Dermis microvascular lymphatic vessel endothelial cell (primary cell): ENCODE measurements around the gene CAPN14. TPM values are rescaled to one million over a fixed set of nuclear protein-coding genes. Genes with fewer than 3 reads are reported as not detected.
"Not testable (repeated sequence)": the region's sequence is repeated elsewhere in the genome, so short reads cannot be mapped to it uniquely, and the experiment has no call there.

Experiments used
- DNase-seq, 2 donors: peaks; one replicate each; pipeline versions ENCODE4 v3.0.0 to v3.0.0-alpha.2; 2010; ENCODE audit warnings: low read depth in 2 of 2
- total RNA-seq: library from RNA; depleted of rRNA; stranded (reverse); fragments of >200 nt; gene quantifications from 2 replicates; pipeline ENCODE4 v1.2.1, GENCODE V29; 2014

Gene CAPN14
- total RNA-seq, 1 donor from 2014 or later = under 0.01 TPM

DNA sequence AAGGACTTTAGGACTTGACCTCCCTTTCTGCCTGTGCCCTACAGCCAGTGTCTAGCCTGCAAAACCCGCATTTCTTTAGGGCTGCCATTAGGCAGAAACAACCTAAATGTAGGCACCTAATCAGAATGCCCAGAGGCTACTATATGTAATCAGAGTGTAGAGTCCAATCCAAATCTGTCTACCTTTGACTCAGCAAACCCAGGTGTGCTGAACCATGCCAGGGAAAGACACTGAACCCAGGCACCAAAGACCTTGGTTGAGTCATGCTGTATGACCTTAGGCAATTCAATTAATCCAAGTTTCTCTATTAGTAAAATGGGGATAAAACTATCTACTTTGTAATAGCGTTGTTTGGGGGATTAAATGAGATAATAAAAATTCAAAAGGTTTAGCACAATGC lies 20.7 kb downstream of the CAPN14 start:
- DNase-seq = no peak

DNA sequence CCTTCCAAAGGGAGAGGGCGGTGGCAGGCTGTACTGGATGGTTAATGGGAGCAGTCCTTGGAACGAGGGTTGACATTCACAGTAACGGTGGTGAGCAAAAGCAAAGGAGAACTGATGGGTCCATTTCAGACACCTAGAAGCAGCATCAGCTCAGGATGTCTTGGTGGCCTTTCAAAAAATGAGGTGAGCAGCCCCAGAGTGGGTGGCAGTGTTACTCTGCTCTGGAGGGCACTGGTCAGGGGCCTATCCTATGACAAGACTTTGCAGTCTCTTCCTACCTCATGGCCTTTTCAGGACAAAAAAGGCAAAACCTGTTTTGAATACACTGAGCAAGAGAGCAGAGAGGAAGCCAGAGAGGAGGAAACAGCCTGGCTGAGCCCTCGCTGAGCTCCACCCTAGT lies 23.5 kb downstream of the CAPN14 start:
- no peak for DNase-seq

DNA sequence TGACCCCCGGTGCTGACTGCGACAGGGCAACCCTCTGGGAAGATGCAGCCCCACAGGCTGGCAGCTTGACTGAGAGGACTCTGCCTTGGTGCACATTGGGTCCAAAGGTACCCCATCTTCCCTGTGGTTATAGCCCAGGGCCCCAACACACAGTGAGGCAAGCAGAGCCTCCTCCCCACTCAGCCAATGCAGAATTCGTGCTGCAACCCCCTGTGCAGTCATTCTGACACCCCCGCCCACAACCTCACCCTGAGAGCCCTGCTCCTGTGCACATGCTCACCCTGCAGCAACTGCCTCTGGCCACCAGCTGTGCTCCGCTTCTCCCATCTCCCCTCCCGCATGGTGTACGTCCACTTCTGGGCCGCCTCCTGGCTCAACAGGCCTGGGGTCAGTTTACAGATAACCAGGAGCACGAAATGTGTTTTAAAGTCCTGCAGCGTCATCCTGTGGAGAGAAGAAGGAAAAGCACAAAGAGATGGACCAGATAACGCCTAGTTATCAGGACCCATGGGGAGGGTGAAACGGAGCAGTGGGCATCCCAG lies 24.4 kb downstream of the CAPN14 start:
- no peak for DNase-seq

DNA sequence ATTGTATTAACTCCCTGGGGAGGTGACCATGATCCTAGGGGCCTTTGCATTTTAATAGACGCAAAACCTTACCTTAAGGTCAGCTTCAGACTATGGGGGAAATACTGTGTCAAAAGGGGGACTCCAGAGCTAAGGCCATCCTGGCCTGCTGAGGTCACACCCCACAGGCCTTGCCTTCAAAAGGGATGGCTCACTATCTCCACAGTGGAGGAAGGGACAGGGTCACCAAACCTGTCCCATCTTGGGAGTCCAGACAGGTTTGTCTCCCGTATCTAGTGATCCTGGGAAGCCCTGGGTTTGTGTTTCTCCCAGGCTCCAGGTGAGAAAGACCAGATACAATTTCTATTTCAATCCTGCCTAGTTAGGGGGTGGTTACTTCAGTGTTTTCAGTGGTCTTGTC lies 24.9 kb downstream of the CAPN14 start:
- no peak for DNase-seq

DNA sequence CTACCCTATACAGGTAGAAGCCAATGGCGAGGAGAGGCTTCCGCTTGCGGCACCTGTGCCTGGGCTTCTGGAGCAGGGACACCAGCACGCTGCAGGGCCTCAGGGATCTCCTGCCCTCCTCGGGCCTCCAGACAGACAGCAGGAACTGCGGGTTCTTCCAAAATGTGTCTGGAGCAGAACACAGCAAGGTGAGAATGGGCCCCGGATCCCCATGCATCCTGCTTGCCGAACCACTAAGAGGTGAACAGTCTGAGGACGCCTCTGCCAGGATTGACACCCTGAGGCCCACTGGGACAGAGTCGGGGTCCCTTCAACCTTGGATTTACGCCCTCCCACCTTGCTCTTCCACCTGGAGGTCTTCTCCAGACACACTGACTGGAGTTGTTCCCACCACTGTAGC lies 25.4 kb downstream of the CAPN14 start:
- no peak for DNase-seq

DNA sequence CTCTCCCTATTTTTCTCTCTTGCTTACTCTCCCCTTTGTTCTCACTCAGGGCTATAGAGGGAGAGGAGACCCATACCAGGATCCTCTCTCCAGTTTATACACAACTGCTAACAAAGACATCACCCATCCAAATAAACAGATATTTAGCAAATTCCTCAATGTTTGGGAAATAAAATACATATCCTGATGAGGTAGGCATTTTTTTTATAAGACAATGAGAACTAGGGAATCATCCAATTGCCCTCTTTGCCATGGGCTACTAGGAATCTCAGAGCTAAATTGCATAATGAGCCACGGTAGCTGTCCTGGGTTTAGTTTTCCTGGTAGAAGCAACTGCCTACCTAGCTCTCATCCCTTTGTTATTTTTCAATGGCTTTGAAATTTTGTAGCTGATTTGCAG lies 27.1 kb downstream of the CAPN14 start:
- DNase-seq = no peak

DNA sequence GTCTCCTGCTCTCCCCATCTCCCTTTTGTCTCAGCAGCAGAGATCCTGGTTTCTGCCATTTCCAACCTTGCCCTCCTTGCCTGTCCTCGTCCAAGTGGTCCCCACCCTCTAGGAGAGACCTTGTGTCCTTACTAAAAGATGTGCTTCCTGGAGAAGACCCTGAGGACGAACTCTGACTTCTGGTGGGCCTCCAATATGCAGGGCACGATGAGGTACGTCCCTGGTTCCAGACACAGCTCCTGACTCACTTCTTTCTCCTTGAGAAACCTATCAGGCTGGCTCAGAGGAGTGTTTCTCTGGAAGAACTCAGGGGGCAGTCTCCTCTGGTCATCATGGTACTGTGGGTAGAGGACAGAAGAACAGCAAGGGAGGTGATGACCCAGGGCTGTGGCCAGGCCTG lies 28.2 kb downstream of the CAPN14 start:
- DNase-seq = no peak

DNA sequence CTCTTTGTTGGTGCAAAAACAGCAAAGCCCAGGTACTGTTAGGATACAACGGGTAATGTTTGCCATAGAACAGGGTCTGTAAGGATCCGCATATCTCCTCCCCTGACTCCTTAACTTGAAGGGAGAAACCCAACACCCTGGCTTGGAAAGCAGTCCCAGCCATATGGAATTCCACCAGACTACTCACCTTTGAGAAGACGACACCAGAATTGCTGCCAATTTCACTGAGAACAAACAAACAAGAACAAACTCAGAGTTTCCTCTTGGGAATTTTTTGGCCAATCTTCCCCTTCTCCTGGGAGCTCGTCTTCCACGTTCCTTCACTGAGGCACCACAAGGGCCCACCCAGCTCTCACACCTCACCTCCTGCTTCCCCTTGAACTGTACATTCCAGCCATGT lies 29.2 kb downstream of the CAPN14 start:
- no peak for DNase-seq

DNA sequence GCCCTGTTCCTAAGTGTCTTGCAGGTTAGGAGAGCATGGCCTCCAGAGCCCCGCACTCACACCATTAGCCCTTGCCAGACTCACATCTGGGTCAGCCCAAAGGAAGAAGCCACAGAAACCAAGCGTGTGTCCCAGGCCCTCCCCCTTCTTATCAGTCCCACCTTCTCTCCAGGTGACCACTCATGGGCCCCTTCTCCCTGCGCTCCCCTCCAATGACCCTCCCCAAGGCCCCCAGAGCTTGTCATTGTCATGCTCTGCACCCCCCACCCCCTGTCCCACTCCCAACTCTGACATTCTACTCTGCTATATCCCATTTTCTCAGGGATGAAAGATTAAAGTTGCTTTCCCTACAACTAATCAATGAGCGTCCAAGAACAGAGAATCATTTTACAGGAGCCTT lies 30.1 kb downstream of the CAPN14 start:
- DNase-seq = no peak

DNA sequence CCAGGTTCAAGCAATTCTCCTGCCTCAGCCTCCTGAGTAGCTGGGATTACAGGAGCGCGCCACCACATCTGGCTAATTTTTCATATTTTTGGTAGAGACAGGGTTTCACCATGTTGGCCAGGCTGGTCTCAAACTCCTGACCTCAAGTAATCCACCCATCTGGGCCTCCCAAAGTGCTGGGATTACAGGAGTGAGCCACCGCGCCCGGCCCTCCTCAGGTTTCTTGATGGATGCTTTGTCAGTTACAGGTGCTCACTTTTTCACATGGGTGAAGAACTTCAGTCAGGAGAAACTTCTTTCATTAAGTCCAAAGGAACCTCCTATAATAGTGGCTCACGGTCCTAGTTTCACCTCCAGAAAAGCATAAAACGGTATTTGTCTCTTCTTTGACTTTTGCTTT lies 33.3 kb downstream of the CAPN14 start:
- not testable (repeated sequence) for DNase-seq

DNA sequence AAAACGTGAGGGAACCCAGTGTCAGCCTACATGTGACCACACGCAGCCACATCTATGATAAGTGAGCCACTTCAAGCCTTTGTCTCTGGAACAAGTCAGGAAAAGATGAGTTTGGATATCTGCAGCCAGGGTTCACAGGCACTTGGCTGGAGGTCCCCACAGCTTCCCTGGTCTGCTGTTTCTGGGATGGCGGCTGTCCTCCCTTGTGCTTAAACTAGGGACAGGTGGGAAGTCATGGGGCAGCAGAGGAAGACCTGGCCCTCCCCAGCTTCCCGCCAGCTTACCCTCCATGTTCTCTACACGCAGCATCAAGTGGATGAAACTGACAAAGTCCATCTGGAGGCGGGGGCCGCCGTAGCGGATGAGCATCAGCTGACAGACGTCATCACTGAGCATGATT lies 40.6 kb downstream of the CAPN14 start:
- DNase-seq = no peak

DNA sequence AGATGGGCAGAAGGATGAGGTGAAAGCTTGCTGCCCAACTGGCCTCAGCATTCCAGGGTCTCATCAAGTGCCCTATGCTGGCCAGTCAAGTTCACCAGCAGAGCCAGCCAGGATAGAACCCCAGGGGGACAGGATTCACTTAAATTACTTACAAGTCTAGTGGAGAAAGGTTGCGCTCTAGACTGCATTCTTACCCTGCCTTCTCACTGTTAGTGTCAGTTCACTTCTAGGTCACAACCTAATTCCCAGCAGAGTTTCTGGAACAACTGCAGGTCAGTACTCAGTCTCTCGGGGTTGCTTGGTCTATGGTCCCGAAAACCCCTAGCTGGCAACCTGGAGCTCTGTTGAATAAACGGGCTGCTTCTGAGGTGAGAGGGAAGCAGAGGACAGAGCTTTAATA lies 46.2 kb downstream of the CAPN14 start:
- no peak for DNase-seq

DNA sequence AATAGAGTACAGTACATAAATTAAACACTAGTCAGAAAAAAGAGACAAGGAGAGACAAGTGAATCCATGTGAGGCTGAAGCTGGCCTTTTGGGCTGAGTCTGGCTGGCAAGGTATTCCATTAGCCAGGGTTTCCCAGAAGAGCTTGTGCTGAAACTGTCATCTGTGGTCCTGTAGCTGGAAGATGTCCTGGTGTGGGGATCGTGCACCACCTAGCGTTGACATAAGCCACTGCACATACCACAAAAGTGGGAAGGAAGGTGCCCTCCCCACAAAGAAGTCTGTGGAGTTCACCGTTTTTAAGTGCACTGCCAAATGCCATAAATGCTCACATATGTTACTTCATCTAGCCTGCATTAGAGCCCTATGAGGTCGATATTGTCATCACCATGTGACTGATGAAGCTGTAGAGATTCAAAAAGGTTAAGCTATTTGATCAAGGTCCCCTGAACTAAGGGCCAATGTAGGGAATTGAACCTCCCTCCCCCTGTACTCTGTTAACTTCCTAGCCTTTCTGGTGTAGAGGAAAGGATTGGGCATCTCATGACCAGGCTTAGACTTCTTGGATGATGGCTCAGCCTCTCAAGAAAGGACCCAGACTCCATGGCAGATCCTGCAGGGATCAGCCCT lies 47.1 kb downstream of the CAPN14 start:
- DNase-seq = peak; percentile 56 to 61

DNA sequence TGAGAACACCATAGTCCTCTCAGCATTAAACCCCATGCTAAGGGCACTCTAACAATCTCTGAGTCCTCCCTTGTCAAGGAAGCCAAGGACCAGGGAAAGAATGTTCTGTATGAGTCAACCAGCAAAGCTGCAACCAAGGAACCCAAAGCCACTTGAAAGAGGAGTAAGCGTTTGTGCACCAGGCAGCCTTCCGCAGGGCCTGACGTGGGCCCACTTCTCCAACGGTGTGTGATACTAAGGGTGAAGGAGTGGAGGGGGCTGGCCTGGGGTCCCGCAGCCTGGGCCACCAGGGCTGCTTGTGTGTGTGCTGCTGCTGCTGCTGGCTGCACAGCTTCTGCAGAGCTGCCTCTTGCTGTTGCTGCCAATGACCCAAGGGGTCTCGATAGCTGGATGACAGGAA lies 49.0 kb downstream of the CAPN14 start:
- DNase-seq = no peak

DNA sequence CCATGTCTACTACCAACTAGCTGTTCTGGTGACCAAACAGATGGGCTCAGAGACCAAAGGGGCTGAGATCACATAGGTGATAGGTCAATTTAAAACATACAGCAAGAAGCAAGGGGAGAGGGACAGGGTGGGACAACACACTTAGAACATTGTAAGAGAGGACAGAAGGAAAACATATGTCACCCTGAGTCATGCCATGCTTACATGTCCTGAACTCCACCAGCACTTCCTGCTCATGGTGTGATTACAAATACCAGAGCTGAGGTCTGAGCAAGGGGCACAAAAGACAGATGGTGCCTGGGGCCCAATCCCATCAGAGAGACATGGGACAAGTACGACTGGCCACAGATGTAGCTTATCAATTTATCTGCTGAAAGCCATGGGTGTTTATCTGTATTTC lies 50.4 kb downstream of the CAPN14 start:
- no peak for DNase-seq

DNA sequence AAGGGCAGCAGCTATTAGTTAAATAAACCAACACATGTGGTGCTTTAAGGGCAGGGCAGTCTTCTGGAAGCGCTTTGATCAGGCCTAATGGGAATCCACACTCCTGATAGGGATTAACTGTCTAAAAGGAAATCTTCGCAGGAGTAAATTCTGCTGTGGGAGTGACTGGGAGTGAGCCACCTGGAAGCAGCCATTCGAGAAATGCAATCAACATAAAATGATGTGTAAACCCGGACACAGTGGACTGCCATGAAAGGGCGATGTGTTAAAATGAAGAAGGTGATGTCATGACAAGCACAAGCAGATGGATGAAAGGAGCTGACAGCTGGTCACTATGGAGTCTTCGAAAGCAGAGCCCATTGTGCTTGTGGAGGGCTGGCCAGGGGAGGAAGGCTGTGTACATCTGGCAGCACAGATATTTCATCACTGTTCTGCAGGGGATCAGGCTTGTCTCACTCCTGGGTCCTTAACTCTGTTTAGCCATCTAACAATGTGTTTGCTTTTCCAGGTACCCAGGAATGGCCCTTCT lies 54.2 kb downstream of the CAPN14 start:
- no peak for DNase-seq

DNA sequence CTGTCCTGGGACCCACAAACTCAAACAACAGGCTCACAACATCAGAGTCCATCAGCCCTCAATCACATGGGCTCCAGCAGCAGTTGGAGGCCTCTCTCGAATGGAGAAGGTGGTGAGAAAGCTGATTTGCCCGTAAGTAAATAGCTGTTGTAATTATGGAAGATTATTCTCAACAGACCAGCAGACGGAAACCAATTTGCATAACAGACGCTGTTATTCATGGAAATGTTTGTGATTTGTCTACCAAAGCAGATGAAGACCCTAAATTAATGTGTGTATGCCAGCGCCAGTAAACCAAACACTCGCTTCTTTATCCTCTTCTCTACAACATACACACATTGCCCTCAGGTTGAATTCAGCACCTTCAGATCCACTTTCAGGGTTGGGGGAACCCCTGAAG lies 55.7 kb downstream of the CAPN14 start:
- no peak for DNase-seq

DNA sequence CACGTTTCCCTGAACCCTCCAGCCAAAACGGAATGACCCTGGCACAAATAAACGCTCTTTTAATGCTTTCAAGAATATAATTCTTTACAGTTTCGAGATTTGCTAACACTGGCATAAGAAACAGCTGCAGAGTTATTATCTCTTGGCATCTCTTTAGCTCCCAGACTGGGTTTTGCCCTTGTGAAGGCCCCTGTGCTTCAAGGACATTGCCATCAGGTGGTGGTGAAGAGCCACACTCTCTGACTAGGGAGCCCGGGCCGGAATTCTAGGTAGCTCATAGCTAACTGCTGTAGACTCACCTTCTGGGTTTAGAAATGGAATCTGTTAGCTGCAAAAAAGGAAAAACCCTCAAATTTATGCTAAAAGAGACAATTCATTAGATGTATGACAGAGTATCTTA lies 65.8 kb downstream of the CAPN14 start:
- DNase-seq = no peak

DNA sequence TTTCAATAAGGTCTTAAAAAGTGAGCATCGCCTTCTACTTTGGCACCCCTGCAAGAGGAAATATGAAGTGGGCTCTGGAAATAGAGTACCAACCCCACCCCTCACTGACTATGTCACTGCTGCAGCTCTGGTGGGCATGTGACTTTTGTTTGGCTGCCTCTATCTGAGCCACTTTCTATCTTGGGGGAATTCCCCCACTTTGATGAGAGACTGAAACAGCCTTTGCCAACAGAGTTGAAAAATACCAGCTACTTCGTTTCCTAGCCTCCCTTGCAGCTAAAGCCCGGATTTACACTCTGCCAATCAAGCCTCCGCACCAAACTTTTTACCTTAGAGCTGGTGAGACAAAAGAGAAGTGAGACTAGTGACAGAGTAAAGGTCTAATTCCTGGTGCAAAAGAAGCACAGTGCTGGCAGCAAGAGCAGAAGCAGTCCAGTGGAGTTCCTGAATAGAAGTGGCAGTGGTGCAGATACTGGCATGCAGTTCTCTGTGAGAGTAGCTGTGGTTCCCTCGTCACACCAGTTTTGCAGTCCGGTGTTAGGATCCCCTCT lies 67.1 kb downstream of the CAPN14 start:
- DNase-seq = no peak

DNA sequence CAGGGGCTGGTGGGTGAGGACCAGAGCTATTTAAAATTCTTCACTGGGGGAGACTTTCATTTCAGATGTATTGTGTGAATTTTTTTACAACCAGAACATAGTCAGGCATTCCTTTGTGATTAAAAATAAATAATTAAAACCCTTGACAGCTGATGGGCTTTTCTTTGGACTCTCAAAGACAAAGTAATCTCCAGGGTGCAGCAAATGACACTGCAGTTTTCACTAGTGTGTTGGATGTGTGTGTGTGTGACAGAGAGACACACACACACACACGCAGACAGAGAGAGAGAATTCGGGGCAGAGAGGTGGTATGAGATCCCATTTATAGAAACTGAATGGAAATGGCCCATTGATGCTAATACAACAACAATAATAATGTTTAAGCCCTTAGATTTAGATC lies 68.8 kb downstream of the CAPN14 start:
- DNase-seq = no peak

DNA sequence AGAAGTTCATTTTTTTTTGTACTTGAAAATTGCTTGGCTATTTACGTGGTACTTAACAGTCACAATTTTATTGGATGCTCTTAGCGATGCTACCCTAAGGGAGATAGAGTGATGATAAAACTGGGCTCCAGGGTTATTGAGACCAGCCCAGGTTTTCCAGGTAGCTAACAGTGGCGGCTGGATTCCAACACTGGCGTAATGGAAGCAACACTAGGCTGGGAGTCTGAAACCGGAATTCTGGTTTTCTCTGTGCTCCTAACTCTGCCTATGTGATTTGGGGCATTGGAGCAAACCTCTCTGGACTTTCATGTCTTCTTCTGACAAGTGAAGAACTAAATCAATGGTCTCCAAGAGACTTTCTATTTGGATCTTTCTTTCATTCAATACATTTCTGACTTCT lies 69.7 kb downstream of the CAPN14 start:
- no peak for DNase-seq

DNA sequence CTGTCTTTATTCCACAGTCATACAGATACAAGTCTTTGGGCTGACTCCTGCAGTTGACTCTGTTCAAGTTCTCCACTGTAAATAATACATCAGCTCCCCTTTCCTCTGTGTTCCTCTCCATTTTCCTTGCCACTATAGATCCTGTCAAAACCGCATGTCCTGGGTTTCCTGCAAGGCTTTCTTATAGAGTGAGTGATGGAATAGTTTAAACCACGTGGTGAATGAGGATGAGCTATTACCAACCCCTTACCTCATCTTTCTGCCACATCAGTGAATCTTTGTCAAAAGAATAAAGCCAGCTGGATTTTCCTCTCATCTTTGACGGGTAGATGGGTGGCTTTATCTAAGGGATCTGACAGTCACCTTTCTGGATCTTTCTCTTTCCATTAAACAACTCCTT lies 75.2 kb downstream of the CAPN14 start:
- no peak for DNase-seq

DNA sequence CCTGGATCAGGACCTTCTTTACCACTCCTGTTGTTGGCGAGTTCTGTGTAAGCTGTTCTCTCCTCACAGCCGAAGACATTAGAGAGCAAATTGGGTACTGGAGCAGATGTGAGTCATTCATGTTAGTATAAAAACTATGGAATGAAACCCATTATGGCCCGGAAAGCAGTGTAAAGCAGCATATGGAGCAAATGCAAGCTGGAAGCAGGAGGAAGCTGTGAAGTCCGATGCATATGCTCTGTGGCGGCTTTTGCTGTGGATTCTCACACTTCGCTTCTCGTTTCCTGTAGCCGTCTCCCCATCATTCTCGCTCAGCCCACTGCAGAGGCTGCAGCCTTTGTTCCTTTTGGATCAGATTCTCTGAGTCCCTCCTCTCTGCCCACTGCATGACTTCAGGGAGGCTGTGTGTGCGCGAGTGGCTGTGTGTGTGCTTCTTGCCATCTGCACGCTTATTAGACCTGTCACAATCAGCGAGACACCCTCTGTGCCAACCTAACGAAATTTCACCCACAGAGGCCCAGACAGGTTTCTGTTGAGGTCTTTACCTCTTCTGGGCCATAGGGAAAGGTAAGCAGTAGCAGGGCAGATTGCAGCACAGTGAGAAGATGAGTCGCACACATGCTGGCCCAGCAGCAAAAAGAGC lies 75.8 kb downstream of the CAPN14 start:
- DNase-seq = no peak
